Calu3 (cell line): Measurements from ENCODE around the gene MAML3. TPM values are rescaled to one million over a fixed set of nuclear protein-coding genes. Genes with fewer than 3 reads are reported as not detected.

Source experiments
- BruUV-seq: library from RNA; stranded (reverse); fragments of 400-500 nt; replicated peaks from 2 replicates; lab custom pipeline; 2021; lab: Mats Ljungman, UMichigan
- CTCF ChIA-PET: fragments of 300-600 bp; sonication (Branson Sonifier 250); formaldehyde crosslinking; loops from one replicate; lab custom pipeline; 2022; ENCODE audit warnings: antibody characterized with exemption; lab: Charles Lee
- DNase-seq: peaks from one replicate; pipeline ENCODE4 v3.0.0; 2022
- H3K27ac Mint-ChIP-seq: one replicate; pipeline ENCODE4 v1.8.0; 2022; ENCODE audit warnings: mixed read lengths; ENCODE audit not compliant: unreplicated experiment
- H3K27me3 Mint-ChIP-seq: one replicate; pipeline ENCODE4 v1.8.0; 2022; ENCODE audit warnings: mixed read lengths; ENCODE audit not compliant: unreplicated experiment
- H3K36me3 Mint-ChIP-seq: one replicate; pipeline ENCODE4 v1.8.0; 2022; ENCODE audit warnings: mild to moderate bottlenecking, moderate library complexity, mixed read lengths; ENCODE audit not compliant: insufficient read depth, unreplicated experiment
- H3K4me1 Mint-ChIP-seq: one replicate; pipeline ENCODE4 v1.8.0; 2022; ENCODE audit warnings: mild to moderate bottlenecking, low read depth, mixed read lengths; ENCODE audit not compliant: unreplicated experiment
- H3K4me3 Mint-ChIP-seq: one replicate; pipeline ENCODE4 v1.8.0; 2022; ENCODE audit warnings: mild to moderate bottlenecking, low read depth, moderate library complexity, mixed read lengths; ENCODE audit not compliant: unreplicated experiment
- H3K9me3 Mint-ChIP-seq: one replicate; pipeline ENCODE4 v1.8.0; 2022; ENCODE audit warnings: low read depth, mixed read lengths; ENCODE audit not compliant: unreplicated experiment
- intact Hi-C: fragments of 100-400 bp; cut with micrococcal nuclease; formaldehyde crosslinking; loops from one replicate; pipeline ENCODE4 v1.10.0; 2022; ENCODE audit not compliant: unreplicated experiment
- total RNA-seq: library from RNA; stranded (reverse); gene quantifications from 2 replicates; pipeline ENCODE4 v1.2.3, GENCODE V29; 2022
- TF ChIP-seq, protein P1 (sequence below): fragments of 200-600 bp; IDR thresholded peaks from one replicate; pipeline ENCODE4 v1.8.0; 2022; ENCODE audit warnings: antibody characterized with exemption; ENCODE audit not compliant: unreplicated experiment

Gene MAML3
- total RNA-seq, 1 experiment from 2014 or later = 4.0 TPM

- no peaks in the 10 kb centered on the region for H3K27me3 Mint-ChIP-seq
- CTCF ChIA-PET = no interaction called here
- TF ChIP-seq, protein P1, sequence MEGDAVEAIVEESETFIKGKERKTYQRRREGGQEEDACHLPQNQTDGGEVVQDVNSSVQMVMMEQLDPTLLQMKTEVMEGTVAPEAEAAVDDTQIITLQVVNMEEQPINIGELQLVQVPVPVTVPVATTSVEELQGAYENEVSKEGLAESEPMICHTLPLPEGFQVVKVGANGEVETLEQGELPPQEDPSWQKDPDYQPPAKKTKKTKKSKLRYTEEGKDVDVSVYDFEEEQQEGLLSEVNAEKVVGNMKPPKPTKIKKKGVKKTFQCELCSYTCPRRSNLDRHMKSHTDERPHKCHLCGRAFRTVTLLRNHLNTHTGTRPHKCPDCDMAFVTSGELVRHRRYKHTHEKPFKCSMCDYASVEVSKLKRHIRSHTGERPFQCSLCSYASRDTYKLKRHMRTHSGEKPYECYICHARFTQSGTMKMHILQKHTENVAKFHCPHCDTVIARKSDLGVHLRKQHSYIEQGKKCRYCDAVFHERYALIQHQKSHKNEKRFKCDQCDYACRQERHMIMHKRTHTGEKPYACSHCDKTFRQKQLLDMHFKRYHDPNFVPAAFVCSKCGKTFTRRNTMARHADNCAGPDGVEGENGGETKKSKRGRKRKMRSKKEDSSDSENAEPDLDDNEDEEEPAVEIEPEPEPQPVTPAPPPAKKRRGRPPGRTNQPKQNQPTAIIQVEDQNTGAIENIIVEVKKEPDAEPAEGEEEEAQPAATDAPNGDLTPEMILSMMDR = no peak
- BruUV-seq = no TSS peak
- DNase-seq = no peak
- H3K4me1 Mint-ChIP-seq = no peaks in the 10 kb centered on the region
- intact Hi-C loops = no loop called here
- H3K36me3 Mint-ChIP-seq = no peaks in the 10 kb centered on the region
- H3K27ac Mint-ChIP-seq = no peak overlapping the region
- no peak overlapping the region for H3K4me3 Mint-ChIP-seq
- no peaks in the 10 kb centered on the region for H3K9me3 Mint-ChIP-seq
These were observed 267.2 kb downstream of the MAML3 start for GRCh38 chr4:139886798-139887197.

GRCh38 chr4:139884438-139884837, 269.5 kb downstream of the MAML3 start:
- DNase-seq = no peak
- Mint-ChIP-seq H3K27ac (no peak overlapping the region), H3K4me3 (no peak overlapping the region), H3K36me3 (no peaks in the 10 kb centered on the region), H3K27me3 (no peaks in the 10 kb centered on the region), H3K4me1 (no peaks in the 10 kb centered on the region), H3K9me3 (no peaks in the 10 kb centered on the region)
- no TSS peak for BruUV-seq
- intact Hi-C loops = no loop called here
- CTCF ChIA-PET = no interaction called here
- TF ChIP-seq, protein P1 = no peak

- Mint-ChIP-seq H3K36me3 (no peaks in the 10 kb centered on the region), H3K27ac (no peak overlapping the region), H3K4me1 (no peaks in the 10 kb centered on the region), H3K9me3 (no peaks in the 10 kb centered on the region), H3K4me3 (no peak overlapping the region), H3K27me3 (no peaks in the 10 kb centered on the region)
- CTCF ChIA-PET = no interaction called here
- no peak for DNase-seq
- no TSS peak for BruUV-seq
- intact Hi-C loops = no loop called here
- TF ChIP-seq, protein P1 = no peak
These were observed 273.1 kb downstream of the MAML3 start for GRCh38 chr4:139880841-139881240.

DNA sequence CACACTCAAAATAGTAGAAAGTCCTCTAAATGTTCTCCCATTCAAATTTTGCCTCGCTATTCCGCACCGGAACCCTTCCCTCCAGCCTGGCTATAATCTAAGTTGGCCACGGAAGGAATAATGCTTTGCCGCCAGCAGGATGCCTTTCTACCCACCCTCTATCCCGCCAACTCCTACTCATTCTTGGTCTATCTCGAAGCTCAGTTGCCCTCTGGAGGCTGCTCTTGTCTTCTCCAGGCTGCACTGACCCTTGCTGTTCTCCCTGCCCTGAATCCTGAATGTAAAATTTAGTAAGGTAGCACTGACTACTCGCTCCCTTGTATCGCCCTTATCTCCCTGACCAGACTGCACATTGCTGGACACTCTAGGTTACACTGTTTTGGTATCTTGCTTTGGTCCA, 275.9 kb downstream of the MAML3 start:
- intact Hi-C loops = no loop called here
- no TSS peak for BruUV-seq
- H3K27ac Mint-ChIP-seq = no peak overlapping the region
- no peaks in the 10 kb centered on the region for H3K27me3 Mint-ChIP-seq
- CTCF ChIA-PET = no interaction called here
- no peaks in the 10 kb centered on the region for H3K36me3 Mint-ChIP-seq
- TF ChIP-seq, protein P1 = no peak
- DNase-seq = no peak
- H3K9me3 Mint-ChIP-seq = no peaks in the 10 kb centered on the region
- H3K4me3 Mint-ChIP-seq = no peak overlapping the region
- H3K4me1 Mint-ChIP-seq = no peaks in the 10 kb centered on the region
